Astrocyte of the cerebellum (primary cell): ENCODE results near the gene SLIT3.
"Not testable (repeated sequence)": the region's sequence is repeated elsewhere in the genome, so short reads cannot be mapped to it uniquely, and the experiment has no call there.

Source experiments
- DNase-seq: peaks from one replicate; pipeline ENCODE4 v3.0.0-alpha.2; 2011; ENCODE audit warnings: low read depth
- H3K4me3 ChIP-seq: 2 replicates; pipeline ENCODE4 v1.5.1; 2011; ENCODE audit warnings: mild to moderate bottlenecking, low read depth, low read length, moderate library complexity
- in situ Hi-C: cut with HindIII; loops from 2 replicates; pipeline ENCODE4 v1.10.0; 2017; ENCODE audit warnings: low sequenced_read_pairs
- TF ChIP-seq, protein P1 (sequence below): IDR thresholded peaks from 2 replicates; pipeline ENCODE4 v1.5.1; 2012; ENCODE audit warnings: low read length, low read depth, moderate library complexity, mild to moderate bottlenecking; ENCODE audit errors: missing control alignments

Gene SLIT3

DNA sequence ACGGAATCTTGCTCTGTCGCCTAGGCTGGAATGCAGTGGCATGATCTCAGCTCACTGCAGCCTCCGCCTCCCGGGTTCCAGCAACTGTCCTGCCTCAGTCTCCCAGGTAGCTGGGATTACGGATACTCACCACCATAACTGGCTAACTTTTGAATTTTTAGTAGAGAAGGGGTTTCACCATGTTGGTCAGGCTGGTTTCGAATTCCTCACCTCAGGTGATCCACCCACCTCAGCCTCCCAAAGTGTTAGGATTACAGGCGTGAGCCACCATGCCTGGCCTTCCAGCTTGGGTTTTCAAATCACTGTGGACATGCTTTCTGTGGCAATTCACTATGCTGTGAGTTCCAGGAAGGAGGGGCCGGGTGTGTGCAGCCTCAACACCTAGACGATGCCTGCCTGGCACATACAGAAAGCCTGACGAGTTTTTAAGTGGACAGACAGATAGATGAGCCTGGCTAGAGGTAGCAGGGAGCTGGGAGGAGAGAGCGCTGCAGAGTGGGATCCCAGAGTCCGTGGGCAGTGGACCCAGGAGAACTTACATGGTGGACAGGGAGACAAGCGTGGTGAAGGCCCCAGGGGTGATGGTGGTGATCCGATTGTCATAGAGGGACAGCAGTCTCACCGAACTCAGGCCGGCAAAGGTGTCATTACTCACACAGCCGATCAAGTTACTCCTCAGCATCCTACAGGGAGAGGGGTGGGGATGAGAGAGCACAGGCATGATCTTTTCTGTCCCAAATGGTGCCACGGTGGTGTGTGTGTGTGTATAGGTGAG lies 548.3 kb downstream of the SLIT3 start:
- TF ChIP-seq, protein P1, sequence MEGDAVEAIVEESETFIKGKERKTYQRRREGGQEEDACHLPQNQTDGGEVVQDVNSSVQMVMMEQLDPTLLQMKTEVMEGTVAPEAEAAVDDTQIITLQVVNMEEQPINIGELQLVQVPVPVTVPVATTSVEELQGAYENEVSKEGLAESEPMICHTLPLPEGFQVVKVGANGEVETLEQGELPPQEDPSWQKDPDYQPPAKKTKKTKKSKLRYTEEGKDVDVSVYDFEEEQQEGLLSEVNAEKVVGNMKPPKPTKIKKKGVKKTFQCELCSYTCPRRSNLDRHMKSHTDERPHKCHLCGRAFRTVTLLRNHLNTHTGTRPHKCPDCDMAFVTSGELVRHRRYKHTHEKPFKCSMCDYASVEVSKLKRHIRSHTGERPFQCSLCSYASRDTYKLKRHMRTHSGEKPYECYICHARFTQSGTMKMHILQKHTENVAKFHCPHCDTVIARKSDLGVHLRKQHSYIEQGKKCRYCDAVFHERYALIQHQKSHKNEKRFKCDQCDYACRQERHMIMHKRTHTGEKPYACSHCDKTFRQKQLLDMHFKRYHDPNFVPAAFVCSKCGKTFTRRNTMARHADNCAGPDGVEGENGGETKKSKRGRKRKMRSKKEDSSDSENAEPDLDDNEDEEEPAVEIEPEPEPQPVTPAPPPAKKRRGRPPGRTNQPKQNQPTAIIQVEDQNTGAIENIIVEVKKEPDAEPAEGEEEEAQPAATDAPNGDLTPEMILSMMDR, result no peak
- DNase-seq, result no peak
- in situ Hi-C loops, result no loop called here
- H3K4me3 ChIP-seq, result no peak overlapping the region

DNA sequence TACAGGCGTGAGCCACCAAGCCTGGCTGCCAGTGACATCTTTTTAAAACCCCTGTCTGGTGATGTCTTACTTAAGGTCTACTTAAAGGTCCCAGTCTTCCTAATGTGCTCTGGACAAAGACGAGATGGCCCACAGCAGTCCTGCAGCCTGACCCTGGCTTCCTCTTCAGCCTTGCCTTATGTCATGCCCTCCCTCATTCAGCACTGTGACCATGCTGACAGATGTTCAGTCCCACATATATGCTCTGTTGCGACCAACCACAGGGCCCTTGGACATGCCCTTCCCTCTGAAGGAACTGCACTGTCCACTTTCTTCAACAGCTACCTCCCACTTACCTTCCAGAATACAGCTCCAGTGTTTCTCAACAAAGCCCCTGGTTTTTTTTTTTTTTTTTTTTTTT lies 548.9 kb downstream of the SLIT3 start:
- no peak overlapping the region for H3K4me3 ChIP-seq
- no peak for DNase-seq
- TF ChIP-seq, protein P1, result no peak
- in situ Hi-C loops, result no loop called here

DNA sequence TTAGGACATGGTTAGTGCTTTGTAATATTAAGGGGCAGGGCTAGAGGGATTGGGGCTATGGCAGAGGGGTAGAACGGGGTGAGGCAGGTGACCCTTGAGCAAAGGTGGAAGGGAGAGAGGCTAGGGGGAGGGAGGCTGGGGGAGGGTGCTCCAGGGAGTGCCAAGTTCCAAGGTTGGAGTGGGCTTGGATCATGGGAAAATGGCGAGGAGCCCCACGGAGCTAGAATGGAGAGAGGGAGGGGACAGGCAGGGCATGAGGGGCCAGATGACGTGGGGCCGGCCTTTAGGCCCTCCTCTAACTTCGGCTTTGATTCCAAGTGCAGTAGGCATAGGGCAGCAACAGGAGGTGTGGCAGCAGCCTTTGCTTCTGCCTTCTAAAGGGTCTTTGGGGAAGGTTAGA lies 550.0 kb downstream of the SLIT3 start:
- in situ Hi-C loops, result no loop called here
- no peak for DNase-seq
- TF ChIP-seq, protein P1, result no peak
- H3K4me3 ChIP-seq, result no peak overlapping the region

DNA sequence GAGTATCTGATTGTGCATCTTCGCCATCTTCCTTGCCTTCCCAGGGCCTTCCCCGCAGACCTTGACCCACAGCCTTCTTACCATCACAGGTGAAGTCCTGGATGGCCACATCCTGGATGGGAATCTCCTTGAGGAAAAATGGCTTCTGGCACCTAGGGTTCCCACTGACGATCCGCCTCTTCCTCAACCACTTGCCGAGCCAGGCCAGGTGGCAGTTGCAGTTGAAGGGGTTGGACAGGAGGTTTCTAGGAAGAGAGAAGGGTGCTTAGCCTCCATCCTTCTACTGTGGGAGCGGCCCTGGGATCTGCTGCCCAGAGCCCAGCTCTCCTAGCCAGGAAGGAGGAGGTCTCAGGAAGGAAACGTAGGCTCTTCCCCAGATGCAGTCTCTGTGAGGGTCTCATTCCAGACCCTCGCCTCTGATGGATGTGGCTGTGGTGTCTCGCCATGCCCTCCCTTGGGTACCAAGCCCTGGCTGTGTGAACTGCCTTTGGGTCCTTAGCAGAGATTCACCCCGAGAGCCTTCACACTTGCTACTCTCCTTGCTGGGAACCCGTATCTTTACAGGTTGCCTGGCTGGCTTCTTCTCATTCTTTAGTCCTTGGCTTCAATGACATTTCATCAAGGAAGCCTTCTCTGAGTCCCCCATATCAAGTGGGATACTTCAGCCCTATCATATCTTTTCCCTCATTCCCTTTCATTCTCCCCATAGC lies 551.4 kb downstream of the SLIT3 start:
- H3K4me3 ChIP-seq, result no peak overlapping the region
- no peak for DNase-seq
- TF ChIP-seq, protein P1, result no peak
- in situ Hi-C loops, result no loop called here

DNA sequence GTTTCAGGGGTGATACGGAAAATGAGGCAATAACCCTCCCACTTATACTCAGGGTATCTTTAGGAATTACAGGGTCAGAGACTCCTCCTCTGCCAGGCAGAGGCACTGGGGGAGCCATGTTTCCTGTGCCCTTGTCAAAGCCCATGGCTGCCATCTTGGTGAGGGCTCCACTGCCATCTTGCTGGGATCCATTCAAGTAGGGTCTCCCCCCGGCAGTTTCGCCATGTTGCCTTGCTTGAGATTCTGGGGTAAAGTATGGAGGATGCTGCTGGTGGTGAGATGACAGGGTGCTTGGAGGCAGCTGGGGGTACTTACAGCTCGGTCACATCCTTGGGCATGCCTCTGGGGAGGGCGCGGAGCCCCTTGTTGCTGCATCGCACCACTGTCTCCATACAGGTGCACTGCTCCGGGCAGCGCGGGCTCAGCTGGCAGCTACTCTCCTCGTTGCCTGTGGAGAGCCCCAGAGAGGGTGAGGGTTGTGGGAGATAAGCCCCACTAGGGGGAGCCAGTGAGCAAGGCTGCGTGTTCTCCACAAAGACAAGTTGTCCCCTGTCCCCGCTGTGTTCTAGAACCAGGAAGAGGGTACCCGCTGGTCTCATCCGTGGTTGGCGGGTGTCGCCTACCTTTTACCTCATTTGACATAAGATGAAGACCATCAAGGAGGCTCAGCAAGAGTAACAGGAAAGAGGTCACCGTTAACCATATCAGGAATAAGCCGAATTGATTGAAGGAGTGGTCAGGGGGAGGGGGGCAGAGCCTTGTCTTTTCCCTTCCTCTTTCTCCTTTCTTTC lies 552.8 kb downstream of the SLIT3 start:
- in situ Hi-C loops, result no loop called here
- TF ChIP-seq, protein P1, result peak; percentile 39
- H3K4me3 ChIP-seq, result no peak overlapping the region
- DNase-seq, result no peak

DNA sequence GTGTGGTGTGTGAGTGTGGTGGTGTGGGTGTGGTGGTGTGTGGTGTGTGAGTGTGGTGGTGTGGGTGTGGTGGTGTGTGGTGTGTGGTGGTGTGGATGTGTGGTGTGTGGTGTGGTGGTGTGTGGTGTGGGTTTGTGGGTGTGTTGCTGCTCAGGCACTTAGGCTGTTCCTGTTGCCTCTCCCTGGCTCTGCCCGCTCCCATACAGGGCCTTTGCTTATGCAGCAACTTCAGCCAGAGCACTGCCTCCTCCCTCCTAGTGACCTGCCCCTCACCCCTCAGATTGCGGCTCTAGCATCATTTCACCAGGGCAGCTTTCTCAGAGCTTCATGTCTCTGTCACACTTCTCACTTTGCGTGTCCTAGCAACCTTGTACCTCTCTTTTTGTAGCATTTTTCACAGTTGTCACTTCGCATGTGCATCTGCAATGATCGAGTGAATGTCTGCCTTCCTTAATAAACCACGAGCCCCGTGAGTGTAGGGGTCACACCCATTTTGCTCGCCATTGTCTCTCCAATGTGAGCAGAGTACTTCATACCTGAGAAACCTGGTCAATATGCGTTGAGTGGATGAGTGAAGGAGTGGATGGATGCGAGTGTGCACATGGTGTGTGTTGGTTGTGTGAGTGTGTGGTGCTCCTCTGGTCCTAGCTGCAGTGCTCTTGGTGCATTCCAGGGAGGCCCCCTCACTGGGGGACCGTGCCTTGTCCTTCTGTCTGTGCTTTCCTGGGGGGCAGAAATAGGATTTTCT lies 553.9 kb downstream of the SLIT3 start:
- no peak overlapping the region for H3K4me3 ChIP-seq
- in situ Hi-C loops, result no loop called here
- no peak for DNase-seq
- TF ChIP-seq, protein P1, result no peak

DNA sequence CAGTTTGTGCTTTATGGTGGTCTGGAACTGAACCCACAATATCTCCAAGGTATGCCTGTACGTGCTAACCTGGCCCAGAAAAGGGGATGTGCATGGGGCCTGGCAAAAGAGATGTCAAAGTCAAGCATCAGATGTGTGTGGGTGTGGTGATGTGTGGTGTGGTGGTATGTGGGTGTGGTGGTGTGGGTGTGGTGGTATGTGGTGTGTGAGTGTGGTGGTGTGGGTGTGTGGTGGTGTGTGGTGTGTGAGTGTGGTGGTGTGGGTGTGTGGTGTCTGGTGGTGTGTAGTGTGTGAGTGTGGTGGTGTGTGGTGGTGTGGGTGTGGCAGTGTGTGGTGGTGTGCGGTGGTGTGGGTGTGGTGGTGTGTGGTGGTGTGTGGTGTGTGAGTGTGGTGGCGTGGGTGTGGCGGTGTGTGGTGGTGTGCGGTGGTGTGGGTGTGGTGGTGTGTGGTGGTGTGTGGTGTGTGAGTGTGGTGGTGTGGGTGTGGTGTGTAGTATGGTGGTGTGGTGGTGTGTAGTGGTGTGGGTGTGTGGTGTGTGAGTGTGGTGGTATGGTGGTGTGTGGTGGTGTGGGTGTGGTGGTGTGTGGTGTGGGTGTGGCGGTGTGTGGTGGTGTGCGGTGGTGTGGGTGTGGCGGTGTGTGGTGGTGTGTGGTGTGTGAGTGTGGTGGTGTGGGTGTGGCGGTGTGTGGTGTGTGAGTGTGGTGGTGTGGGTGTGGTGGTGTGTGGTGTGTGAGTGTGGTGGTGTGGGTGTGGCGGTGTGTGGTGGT lies 554.6 kb downstream of the SLIT3 start:
- H3K4me3 ChIP-seq, in situ Hi-C loops, DNase-seq: not testable (repeated sequence)
